ENCODE results near the gene GPER1. TPM values are rescaled to one million over a fixed set of nuclear protein-coding genes. Genes with fewer than 3 reads are reported as not detected.

GPER1 gene
- total RNA-seq, 1 experiment from 2014 or later = 1.2 TPM

- TF ChIP-seq, protein P1, sequence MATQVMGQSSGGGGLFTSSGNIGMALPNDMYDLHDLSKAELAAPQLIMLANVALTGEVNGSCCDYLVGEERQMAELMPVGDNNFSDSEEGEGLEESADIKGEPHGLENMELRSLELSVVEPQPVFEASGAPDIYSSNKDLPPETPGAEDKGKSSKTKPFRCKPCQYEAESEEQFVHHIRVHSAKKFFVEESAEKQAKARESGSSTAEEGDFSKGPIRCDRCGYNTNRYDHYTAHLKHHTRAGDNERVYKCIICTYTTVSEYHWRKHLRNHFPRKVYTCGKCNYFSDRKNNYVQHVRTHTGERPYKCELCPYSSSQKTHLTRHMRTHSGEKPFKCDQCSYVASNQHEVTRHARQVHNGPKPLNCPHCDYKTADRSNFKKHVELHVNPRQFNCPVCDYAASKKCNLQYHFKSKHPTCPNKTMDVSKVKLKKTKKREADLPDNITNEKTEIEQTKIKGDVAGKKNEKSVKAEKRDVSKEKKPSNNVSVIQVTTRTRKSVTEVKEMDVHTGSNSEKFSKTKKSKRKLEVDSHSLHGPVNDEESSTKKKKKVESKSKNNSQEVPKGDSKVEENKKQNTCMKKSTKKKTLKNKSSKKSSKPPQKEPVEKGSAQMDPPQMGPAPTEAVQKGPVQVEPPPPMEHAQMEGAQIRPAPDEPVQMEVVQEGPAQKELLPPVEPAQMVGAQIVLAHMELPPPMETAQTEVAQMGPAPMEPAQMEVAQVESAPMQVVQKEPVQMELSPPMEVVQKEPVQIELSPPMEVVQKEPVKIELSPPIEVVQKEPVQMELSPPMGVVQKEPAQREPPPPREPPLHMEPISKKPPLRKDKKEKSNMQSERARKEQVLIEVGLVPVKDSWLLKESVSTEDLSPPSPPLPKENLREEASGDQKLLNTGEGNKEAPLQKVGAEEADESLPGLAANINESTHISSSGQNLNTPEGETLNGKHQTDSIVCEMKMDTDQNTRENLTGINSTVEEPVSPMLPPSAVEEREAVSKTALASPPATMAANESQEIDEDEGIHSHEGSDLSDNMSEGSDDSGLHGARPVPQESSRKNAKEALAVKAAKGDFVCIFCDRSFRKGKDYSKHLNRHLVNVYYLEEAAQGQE (IDR thresholded peaks at IDR 0.05; ENCODE audit: low read depth) = no peak
- no peak for TF ChIP-seq ZFX (IDR thresholded peaks at IDR 0.05)
Observed at GRCh38 chr7:1085266-1085665, 2.6 kb upstream of the GPER1 start (continued).

DNA sequence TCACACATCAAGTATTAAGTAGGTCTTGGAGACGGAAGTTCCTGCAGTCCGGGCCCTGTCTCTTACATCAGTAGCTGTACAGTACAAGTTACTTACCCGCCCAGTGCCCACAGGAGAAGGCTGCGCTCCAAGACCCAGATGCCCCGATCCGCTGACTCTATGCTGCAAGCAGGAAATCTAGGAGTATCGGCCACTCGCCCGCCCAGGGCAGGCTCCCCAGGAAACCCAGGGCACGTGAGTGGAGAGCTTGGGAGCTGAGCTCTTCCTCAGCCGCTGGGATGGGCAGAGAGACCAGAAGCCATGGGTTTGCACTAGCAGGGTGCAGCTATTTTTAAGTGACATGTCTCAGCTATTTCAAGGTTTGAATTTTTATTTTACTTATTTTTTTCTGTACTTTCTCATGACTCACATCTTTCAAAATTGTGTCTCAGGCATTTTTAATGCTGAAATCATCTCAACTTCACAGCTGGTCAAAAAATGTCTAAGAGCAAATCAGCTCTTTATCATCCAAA is 1.9 kb upstream of the GPER1 start:
- intact Hi-C loops (cut with micrococcal nuclease) = loop anchor here (2.0 to 5.0 kb wide), 2 partner anchors 51 to 91 kb away; a partner anchor contains a TSS
- H3K9me3 ChIP-seq (ENCODE audit: control insufficient read depth in 1 of 2, insufficient read depth in 1 of 2, low read depth in 1 of 2, low read length in 2 of 2) = no peaks in the 10 kb centered on the region
- no peaks in the 10 kb centered on the region; the same call in 1 of the 2 replicates for H4K20me1 ChIP-seq (ENCODE audit: insufficient read depth)
- H3K4me1 ChIP-seq (ENCODE audit: control insufficient read depth in 1 of 2, insufficient read depth in 2 of 2, low read length in 2 of 2) = peaks cover 26 to 33% of the 10 kb centered on the region in 2 experiments
- no peak for ATAC-seq
- ChIA-PET CTCF (interaction anchor here (0.6 to 1.6 kb wide), 5 partner anchors 20 to 97 kb away, joined by 3 to 6 read pairs (median 4); partner anchors contain the start of gene GPR146), POLR2A (no interaction called here), RAD21 (ENCODE audit: low non-redundant PET in 1 of 2, low total read pairs in 2 of 2, uncharacterized antibody in 2 of 2, unreplicated experiment in 2 of 2) (no interaction called here)
- no peaks in the 10 kb centered on the region for H3K27me3 ChIP-seq (ENCODE audit: insufficient read depth, low read length)
- no peak overlapping the region for H3K27ac ChIP-seq (ENCODE audit: low read depth, low read length)
- no TSS peak for BruUV-seq (replicated peaks)
- no peak for TF ChIP-seq CBX3 (IDR thresholded peaks at IDR 0.05; ENCODE audit: low read depth)
- TF ChIP-seq SIN3A (IDR thresholded peaks at IDR 0.05; ENCODE audit: low read depth) = no peak
- TF ChIP-seq MAX (IDR thresholded peaks at IDR 0.05) = no peak
- no peak for TF ChIP-seq CEBPB (IDR thresholded peaks at IDR 0.05; ENCODE audit: low read depth)
- TF ChIP-seq YY1 (IDR thresholded peaks at IDR 0.05; ENCODE audit: extremely low read depth, insufficient replicate concordance, low read depth, low read length) = no peak
- TF ChIP-seq, protein P2, sequence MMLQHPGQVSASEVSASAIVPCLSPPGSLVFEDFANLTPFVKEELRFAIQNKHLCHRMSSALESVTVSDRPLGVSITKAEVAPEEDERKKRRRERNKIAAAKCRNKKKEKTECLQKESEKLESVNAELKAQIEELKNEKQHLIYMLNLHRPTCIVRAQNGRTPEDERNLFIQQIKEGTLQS (IDR thresholded peaks at IDR 0.05) = no peak
- no peak for TF ChIP-seq CTCF (IDR thresholded peaks at IDR 0.05 in 2 of 3, conservative IDR thresholded peaks at IDR 0.05 in 1 of 3; ENCODE audit: borderline replicate concordance in 1 of 3, insufficient read depth in 1 of 3, low read depth in 2 of 3, low read length in 2 of 3)
- TF ChIP-seq, protein P1 (IDR thresholded peaks at IDR 0.05; ENCODE audit: low read depth) = no peak
- no peak for TF ChIP-seq POLR2AphosphoS5 (IDR thresholded peaks at IDR 0.05; ENCODE audit: low read depth, low read length)
- DNase-seq (ENCODE audit: low read depth, low spot score) = no peak
- no peak overlapping the region for H2AFZ ChIP-seq (ENCODE audit: low read depth, low read length, poor library complexity, severe bottlenecking)
- no peak overlapping the region for H3K9ac ChIP-seq (ENCODE audit: low read length)
- no peaks in the 10 kb centered on the region for H3K36me3 ChIP-seq (ENCODE audit: control insufficient read depth in 1 of 2, insufficient read depth in 2 of 2, low read length in 2 of 2)
- H3K4me2 ChIP-seq (ENCODE audit: low read length) = peak overlapping the region; percentile 82; the same call in 1 of the 2 replicates
- H3K9me2 ChIP-seq (ENCODE audit: insufficient read depth) = no peaks in the 10 kb centered on the region
- H3K4me3 ChIP-seq (replicated peaks in 1 of 2; ENCODE audit: low read depth in 1 of 2, low read length in 2 of 2) = no peak overlapping the region
- peaks cover 16% of the 10 kb centered on the region for H3K79me2 ChIP-seq (ENCODE audit: insufficient read depth, low read length)
